GM19397 (cell line): ENCODE results near the gene CROCC2.

ENCODE experiments used
- ATAC-seq: cut with Tn5 transposase; IDR thresholded peaks from one replicate; pipeline ENCODE4 v1.9.1; 2021; ENCODE audit warnings: mild to moderate bottlenecking, moderate library complexity; ENCODE audit not compliant: unreplicated experiment

The CROCC2 gene

GRCh38 chr2:240954436-240955305 is 48.5 kb downstream of the CROCC2 start:
- ATAC-seq, result no peak

GRCh38 chr2:240955306-240956170 is 49.4 kb downstream of the CROCC2 start:
- ATAC-seq, result no peak

- ATAC-seq, result no peak
These were observed 50.2 kb downstream of the CROCC2 start for GRCh38 chr2:240956171-240956934.

DNA sequence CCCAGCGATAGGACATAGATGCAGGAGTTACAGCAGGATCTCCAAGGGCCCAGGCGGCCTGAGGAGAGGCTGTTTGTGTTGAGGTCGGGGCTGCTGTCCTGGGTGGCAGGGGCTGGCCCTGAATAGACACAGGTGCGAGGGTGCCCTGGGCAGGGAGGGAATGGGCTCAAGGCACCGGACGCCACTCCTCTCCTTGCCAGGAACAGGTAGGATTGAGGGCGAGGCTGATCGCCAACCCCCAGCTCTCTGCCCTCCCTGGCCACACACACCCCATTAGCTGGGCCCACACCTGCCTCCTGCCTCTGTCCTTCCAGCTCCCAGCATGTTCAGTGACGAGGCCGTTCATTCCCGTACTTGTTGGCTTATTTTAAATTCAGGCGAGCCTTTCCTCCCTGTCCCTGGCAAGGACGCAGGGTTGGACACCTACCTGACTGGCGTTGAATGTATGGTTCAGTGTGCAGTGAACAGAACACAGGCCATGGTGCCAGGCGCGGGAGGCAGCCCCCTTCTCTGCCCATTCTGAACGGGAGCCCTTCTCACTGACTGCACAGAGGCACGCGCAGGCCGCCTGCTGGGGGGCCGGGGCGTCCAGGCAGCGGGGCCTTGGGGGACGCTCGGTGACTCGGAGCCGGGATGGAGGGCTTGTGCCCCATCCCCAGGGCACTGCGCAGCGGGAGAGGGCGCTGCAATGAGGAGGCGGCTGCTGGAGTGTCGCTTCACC is 51.0 kb downstream of the CROCC2 start:
- ATAC-seq, result no peak

DNA sequence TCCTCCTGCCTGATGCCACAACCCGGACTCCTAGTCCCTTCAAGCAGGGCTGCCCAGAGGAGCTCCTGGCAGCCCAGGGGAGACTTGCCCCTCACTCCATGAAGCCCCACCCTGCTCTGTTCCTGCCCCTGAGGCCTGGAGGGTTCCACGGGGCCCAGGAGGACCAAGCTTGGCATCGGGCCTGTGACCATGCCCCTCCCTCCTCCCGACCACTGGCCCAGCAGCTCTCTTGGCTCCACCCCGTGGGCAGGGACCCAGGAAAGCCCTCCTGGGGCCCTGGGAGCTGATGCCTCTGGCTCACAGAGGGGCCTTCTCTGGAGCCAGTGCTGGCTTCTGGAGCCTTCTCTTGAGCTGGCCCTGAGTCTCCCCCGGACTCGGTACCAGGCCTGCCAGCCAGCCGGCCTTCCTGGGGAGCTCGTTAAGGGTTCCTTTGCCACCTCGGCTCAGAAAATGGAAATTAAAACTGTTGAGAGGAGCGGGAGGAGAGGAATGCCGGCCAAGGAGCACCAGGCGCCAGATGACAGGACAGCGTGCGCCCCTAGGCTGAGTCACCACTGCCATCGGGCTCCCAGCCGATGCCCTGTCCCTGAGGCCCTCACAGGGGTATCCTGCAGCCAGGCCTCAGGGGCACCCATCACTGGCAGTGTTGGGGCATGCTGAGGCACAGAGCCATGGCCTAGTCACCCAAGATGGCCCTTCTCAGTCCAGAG is 51.7 kb downstream of the CROCC2 start:
- ATAC-seq, result no peak

DNA sequence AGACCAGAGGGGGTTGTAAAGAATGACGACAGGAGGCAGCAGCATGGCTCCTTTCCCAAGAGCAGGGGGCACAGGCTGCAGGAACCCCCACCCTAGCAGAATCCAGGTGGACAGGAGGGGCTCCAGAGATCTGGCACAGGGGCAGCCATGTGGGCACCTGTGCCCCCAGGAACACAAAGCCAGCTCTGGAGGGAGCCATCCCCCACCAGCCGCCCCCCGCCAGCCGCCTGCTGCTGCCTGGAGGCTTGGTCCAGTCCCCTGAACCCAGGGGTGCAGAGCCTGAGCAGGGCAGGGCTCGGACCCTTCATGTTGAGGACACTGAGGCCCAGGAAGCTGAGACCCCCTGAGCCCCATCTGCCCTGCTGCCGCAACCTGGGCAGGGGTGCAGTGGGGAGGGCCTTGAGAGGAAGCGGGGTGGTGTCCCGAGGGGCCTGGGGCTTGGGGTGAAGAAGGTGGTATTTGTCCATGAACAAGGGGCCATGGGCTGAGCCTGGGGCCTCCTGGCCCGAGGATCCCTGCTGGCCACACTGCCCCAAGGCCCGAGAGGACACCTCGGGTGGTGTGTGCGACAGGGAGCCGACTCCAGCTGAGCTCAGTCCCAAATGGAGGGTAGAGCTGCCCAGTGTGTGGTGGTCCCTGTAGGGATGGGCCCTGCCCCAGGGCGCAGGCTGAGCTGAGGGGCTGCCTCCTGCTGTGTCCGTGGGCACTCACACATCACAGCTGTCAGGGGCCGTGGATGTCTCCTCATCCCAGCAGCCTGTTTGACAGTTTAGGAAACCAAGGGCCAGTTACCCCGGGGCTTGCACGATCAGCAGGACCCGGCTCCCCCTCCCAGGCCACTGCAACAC is 52.5 kb downstream of the CROCC2 start:
- no peak for ATAC-seq

DNA sequence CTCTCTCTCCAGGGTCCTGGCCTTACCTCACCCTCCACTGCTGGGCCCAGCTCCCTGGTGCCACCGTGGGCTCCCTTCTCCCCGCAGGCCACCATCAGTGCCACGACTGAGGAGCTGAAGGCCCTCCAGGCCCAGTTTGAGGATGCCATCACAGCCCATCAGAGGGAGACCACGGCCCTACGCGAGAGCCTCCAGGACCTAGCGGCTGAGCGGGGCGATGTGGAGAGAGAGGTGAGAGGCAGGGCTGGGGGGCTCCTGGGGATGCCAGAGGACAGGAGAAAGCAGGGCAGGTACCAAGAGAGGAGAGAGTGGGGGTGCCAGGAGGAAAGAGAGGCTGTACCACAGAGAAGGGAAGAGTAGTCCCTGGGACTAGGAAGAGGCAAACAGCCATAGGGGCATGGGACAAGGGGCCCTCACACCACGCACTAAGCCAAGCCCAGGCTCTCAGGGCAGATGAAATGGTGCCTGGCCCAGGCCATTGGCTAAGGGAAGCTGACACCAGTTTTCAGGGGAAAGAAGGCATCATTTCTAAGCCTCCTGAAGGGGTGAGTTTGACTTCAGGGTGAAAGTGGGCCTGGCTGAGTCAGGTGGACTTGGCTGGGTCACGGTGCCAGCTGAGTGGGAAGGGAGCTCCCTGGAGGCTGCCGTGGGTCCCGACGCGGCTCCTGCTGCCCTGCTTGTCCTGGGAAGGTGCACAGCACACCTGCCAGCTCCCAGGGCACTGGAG is 53.2 kb downstream of the CROCC2 start:
- ATAC-seq, result no peak

- ATAC-seq, result no peak
These were observed 53.8 kb downstream of the CROCC2 start for GRCh38 chr2:240959941-240960308.

- ATAC-seq, result no peak
These were observed 54.3 kb downstream of the CROCC2 start for GRCh38 chr2:240960309-240960970.

GRCh38 chr2:240960971-240961876 is 55.1 kb downstream of the CROCC2 start:
- no peak for ATAC-seq

DNA sequence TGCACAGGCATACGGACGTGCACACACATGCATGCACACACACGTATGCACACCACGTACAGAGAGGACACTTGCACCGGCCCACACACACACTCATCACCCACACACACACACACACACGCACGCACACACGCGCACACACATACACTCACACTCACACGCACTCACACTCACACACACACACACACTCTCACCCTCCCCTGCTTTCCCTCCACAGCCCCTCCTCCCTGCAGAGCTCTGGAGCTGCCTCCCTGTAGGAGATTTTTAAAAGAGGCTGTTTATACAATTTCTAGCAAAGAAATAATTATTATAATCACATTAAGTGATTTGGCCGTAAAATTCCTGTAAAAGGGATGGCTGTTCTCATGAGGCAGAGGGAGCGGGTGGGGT is 55.8 kb downstream of the CROCC2 start:
- ATAC-seq, result no peak

- no peak for ATAC-seq
These were observed 56.3 kb downstream of the CROCC2 start for GRCh38 chr2:240962300-240963064.

DNA sequence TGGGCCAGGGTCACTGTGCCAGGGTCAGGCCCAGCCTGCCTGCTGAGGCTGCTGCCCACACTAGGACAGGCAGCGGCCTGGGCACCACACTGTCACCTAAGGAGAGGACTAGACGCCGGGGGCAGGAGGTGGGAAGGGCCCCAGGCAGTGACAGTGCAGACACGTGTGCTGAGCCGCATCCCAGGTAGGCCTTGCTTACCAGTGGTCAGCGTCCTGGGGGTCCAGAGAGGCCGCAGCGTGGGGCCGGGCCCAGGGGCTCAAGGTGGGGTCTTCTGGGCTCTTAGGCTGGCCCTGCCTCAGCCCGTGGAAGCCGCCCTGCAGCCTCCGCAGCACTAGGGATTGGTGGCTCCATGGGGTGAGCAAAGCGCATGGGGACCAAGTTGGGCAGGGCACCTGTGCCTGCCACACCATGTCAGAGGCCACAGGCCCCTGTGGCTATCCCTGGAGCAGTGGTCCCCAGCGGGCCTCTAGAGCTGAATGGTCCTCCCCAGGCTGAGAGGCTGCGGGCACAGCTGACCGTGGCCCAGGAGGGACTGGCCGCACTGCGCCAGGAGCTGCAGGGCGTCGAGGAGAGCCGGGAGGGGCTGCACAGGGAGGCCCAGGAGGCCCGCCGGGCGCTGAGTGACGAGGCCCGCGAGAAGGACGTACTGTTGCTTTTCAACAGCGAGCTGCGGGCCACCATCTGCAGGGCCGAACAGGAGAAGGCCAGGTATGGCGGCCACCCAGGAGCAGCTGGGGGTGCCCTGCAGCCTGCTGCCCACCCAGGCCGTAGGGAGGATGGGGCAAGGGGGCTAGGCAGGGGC is 57.1 kb downstream of the CROCC2 start:
- ATAC-seq, result no peak

DNA sequence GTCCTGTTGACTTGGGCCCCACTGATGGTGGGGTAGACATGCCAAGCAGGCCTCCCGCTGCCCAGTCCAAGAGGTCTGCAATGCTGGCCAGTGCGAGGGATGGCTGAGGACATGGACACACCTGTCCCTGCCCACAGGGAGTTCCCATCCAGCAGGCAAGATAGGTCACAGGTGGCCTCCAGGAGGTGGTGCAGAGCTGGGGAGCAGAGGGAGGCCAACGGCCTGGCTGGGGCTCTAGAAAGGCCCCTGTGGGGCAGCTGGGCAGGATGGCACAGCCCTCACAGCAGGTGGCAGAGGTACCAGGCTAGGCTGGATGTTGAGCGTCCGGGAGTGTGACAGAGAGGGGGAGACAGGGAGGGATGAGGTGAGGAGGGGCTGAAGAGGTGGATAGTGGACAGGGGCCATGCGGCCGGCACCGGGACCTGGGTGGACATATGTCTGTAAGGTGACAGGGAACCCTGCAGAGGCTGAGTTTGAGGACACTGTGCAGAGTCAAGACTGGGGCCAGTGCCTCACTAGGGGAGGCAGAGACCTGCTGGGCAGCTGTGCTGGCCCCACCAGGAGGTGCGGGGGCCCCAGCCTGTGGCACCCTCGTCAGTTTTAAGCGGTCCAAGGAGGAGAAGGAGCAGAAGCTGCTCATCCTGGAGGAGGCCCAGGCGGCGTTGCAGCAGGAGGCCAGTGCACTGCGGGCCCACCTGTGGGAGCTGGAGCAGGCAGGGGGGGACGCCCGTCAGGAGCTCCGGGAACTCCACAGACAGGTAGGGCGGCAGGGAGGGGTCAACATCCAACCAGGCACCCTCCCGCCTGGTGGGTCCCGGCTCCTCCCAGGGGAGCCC is 58.0 kb downstream of the CROCC2 start:
- no peak for ATAC-seq
